GM23248 (cell line): ENCODE results near the gene CR1. TPM values are rescaled to one million over a fixed set of nuclear protein-coding genes. Genes with fewer than 3 reads are reported as not detected.
A peak's percentile ranks its signal among the peaks of the same experiment; 100 is the strongest.
"Not testable (repeated sequence)": the region's sequence is repeated elsewhere in the genome, so short reads cannot be mapped to it uniquely, and the experiment has no call there.

Experiments used
- DNase-seq: peaks from one replicate; pipeline ENCODE4 v3.0.0-alpha.2; 2015
- H2AFZ ChIP-seq: fragments of 200-600 bp; sonication (generic); 2 replicates; pipeline ENCODE4 v1.6.1; 2016; ENCODE audit warnings: antibody characterized with exemption
- H3F3A ChIP-seq: fragments of 200-600 bp; sonication (generic); 2 replicates; pipeline ENCODE4 v1.6.1; 2016; ENCODE audit warnings: mild to moderate bottlenecking, antibody characterized with exemption, mixed run types; ENCODE audit not compliant: insufficient read depth
- H3K27ac ChIP-seq: fragments of 200-600 bp; sonication (generic); 2 replicates; pipeline ENCODE4 v1.5.1; 2016; ENCODE audit warnings: mild to moderate bottlenecking
- H3K27me3 ChIP-seq: fragments of 200-600 bp; sonication (generic); replicated peaks from 2 replicates; pipeline ENCODE4 v1.6.1; 2016; ENCODE audit warnings: mild to moderate bottlenecking; ENCODE audit not compliant: insufficient read depth
- H3K36me3 ChIP-seq: fragments of 200-600 bp; sonication (generic); 2 replicates; pipeline ENCODE4 v1.6.1; 2016; ENCODE audit warnings: low read depth, mild to moderate bottlenecking
- H3K4me1 ChIP-seq: fragments of 200-600 bp; sonication (generic); 2 replicates; pipeline ENCODE4 v1.6.1; 2016; ENCODE audit warnings: mild to moderate bottlenecking; ENCODE audit not compliant: insufficient read depth
- H3K4me2 ChIP-seq: fragments of 200-600 bp; sonication (generic); one replicate; pipeline ENCODE4 v1.6.1; 2016; ENCODE audit warnings: mild to moderate bottlenecking; ENCODE audit not compliant: unreplicated experiment
- H3K4me3 ChIP-seq: fragments of 200-600 bp; sonication (generic); 2 replicates; pipeline ENCODE4 v1.5.1; 2016; ENCODE audit warnings: mild to moderate bottlenecking
- H3K79me2 ChIP-seq: fragments of 200-600 bp; sonication (generic); 2 replicates; pipeline ENCODE4 v1.6.1; 2016; ENCODE audit warnings: mild to moderate bottlenecking; ENCODE audit not compliant: insufficient read depth
- H3K9ac ChIP-seq: fragments of 200-600 bp; sonication (generic); 2 replicates; pipeline ENCODE4 v1.6.1; 2016; ENCODE audit warnings: mild to moderate bottlenecking
- H3K9me2 ChIP-seq: fragments of 200-600 bp; sonication (generic); 2 replicates; pipeline ENCODE4 v1.6.1; 2016; ENCODE audit warnings: mixed run types, mild to moderate bottlenecking, moderate library complexity; ENCODE audit not compliant: insufficient read depth
- H3K9me3 ChIP-seq: fragments of 200-600 bp; sonication (generic); one replicate; pipeline ENCODE4 v1.6.1; 2017; ENCODE audit warnings: low read depth
- H4K20me1 ChIP-seq: fragments of 200-600 bp; sonication (generic); 2 replicates; pipeline ENCODE4 v1.6.0; 2016; ENCODE audit not compliant: insufficient read depth
- EZH2 ChIP-seq: fragments of 200-600 bp; sonication (generic); IDR thresholded peaks from 2 replicates; pipeline ENCODE4 v1.6.1; 2018; ENCODE audit warnings: antibody characterized with exemption, mild to moderate bottlenecking; ENCODE audit not compliant: insufficient read depth, poor library complexity, severe bottlenecking
- EZH2phosphoT487 ChIP-seq: fragments of 200-600 bp; sonication (generic); IDR thresholded peaks from 2 replicates; pipeline ENCODE4 v1.6.1; 2018; ENCODE audit warnings: antibody characterized with exemption, moderate library complexity, mild to moderate bottlenecking, low read depth; ENCODE audit not compliant: insufficient read depth
- WGBS, 2 experiments: methylation state at CpG; one replicate each; pipeline ENCODE4 v1.1.6; 2015 to 2017; ENCODE audit warnings: low lambda C conversion rate in 2 of 2, low coverage in 1 of 2; ENCODE audit errors: missing lambda C conversion rate in 2 of 2; 5-methylcytosine and 5-hydroxymethylcytosine counted together
- in situ Hi-C: fragments of 300-500 bp; cut with MboI; formaldehyde crosslinking; loops from 2 replicates; pipeline ENCODE4 v1.15.0; 2020
- polyA plus RNA-seq: library from polyadenylated mRNA; unstranded; fragments of >200 nt; fragmentation: Nextera tagmentation; extraction: Ambion mirVana; gene quantifications from 2 replicates; pipeline ENCODE4 v1.2.1, GENCODE V29; 2016
- total RNA-seq: library from RNA; depleted of rRNA; stranded (reverse); fragments of >200 nt; shearing (Covaris generic); gene quantifications from 2 replicates; pipeline ENCODE4 v1.2.3, GENCODE V29; 2014

The CR1 gene
- total and polyA plus RNA-seq, 2 experiments from 2014 or later = not detected

- in situ Hi-C loops, H3F3A ChIP-seq, H3K4me1 ChIP-seq, H2AFZ ChIP-seq, H4K20me1 ChIP-seq, H3K4me3 ChIP-seq, H3K36me3 ChIP-seq, H3K27ac ChIP-seq, DNase-seq, H3K9ac ChIP-seq, H3K27me3 ChIP-seq, H3K9me3 ChIP-seq, H3K4me2 ChIP-seq, H3K9me2 ChIP-seq, H3K79me2 ChIP-seq: not testable (repeated sequence)
- WGBS, 2 experiments = 68 to 71% methylated on average over 9 of the region's 9 CpGs
These were observed 142.7 kb downstream of the CR1 start for GRCh38 chr1:207638487-207639145.

GRCh38 chr1:207639362-207639761 lies 143.4 kb downstream of the CR1 start:
- WGBS, 2 experiments = 41 to 42% methylated on average over 5 of the region's 5 CpGs
- H3K4me3 ChIP-seq, H3K27me3 ChIP-seq, DNase-seq, H3K36me3 ChIP-seq, H4K20me1 ChIP-seq, H3K9ac ChIP-seq, H3K9me3 ChIP-seq, H3K9me2 ChIP-seq, H3K4me1 ChIP-seq, H3K27ac ChIP-seq, in situ Hi-C loops, H3K4me2 ChIP-seq, H2AFZ ChIP-seq, H3K79me2 ChIP-seq, H3F3A ChIP-seq: not testable (repeated sequence)

GRCh38 chr1:207644166-207644851 lies 148.4 kb downstream of the CR1 start:
- Histone ChIP-seq H2AFZ (peak overlapping the region; percentile 96), H3F3A (no peaks in the 10 kb centered on the region), H3K9me2 (no peaks in the 10 kb centered on the region), H3K4me1 (no peaks in the 10 kb centered on the region), H3K4me2 (peak overlapping the region; percentile 88), H3K79me2 (no peaks in the 10 kb centered on the region), H4K20me1 (no peaks in the 10 kb centered on the region), H3K9me3 (no peaks in the 10 kb centered on the region), H3K9ac (no peak overlapping the region), H3K4me3 (peak overlapping the region; percentile 81), H3K27me3 (peaks cover 18% of the 10 kb centered on the region), H3K36me3 (no peaks in the 10 kb centered on the region), H3K27ac (no peak overlapping the region)
- WGBS, 2 experiments = 38 to 40% methylated on average over 9 of the region's 9 CpGs
- no peak for DNase-seq
- no peak for TF ChIP-seq EZH2
- TF ChIP-seq EZH2phosphoT487 = no peak
- in situ Hi-C loops = no loop called here

- no peaks in the 10 kb centered on the region for H3K36me3 ChIP-seq
- in situ Hi-C loops = no loop called here
These were observed 149.1 kb downstream of the CR1 start, which contains the start of gene CR1L for GRCh38 chr1:207644852-207645634. TSS of gene CR1L (plus strand) at chr1:207645133. CDS start at chr1:207645234, 101 bp downstream.

More at GRCh38 chr1:207644852-207645634, 149.1 kb downstream of the CR1 start, which contains the start of gene CR1L:
- DNase-seq = peak; percentile 79
- no peaks in the 10 kb centered on the region for H3K4me1 ChIP-seq
- no peaks in the 10 kb centered on the region for H3K79me2 ChIP-seq
- peak within 1 kb of the TSS; percentile 88 for H3K4me2 ChIP-seq
- no peaks in the 10 kb centered on the region for H3K9me2 ChIP-seq
- WGBS, 2 experiments = 6% methylated on average over 55 to 57 of the region's 65 CpGs
- peak within 1 kb of the TSS; percentile 81 for H3K4me3 ChIP-seq
- H2AFZ ChIP-seq = peak within 1 kb of the TSS; percentile 96
- no peaks in the 10 kb centered on the region for H4K20me1 ChIP-seq
- H3K9me3 ChIP-seq = no peaks in the 10 kb centered on the region
- H3K9ac ChIP-seq = no peak within 1 kb of the TSS
- H3K27me3 ChIP-seq = peaks cover 18% of the 10 kb centered on the region
- H3F3A ChIP-seq = no peaks in the 10 kb centered on the region
- no peak within 1 kb of the TSS for H3K27ac ChIP-seq
- TF ChIP-seq EZH2 (no peak), EZH2phosphoT487 (no peak)
